ENCODE data around the gene APBA1.

- TF ChIP-seq EP300 (IDR thresholded peaks at IDR 0.05; ENCODE audit: borderline replicate concordance in 1 of 2, low read depth in 2 of 2, low read length in 2 of 2) (no peak), SIN3A (conservative IDR thresholded peaks at IDR 0.05 in 1 of 2, IDR thresholded peaks at IDR 0.05 in 1 of 2; ENCODE audit: low read depth in 1 of 2, low read length in 2 of 2) (no peak), EGR1 (IDR thresholded peaks at IDR 0.05; ENCODE audit: borderline replicate concordance, low read depth, low read length) (no peak), POLR2A (IDR thresholded peaks at IDR 0.05; ENCODE audit: control extremely low read depth in 1 of 2, low read depth in 2 of 2, low read length in 2 of 2) (no peak), SUZ12 (IDR thresholded peaks at IDR 0.05; ENCODE audit: low read length) (no peak)
- TF ChIP-seq, protein P1, sequence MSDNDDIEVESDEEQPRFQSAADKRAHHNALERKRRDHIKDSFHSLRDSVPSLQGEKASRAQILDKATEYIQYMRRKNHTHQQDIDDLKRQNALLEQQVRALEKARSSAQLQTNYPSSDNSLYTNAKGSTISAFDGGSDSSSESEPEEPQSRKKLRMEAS (IDR thresholded peaks at IDR 0.05), result no peak
- TF ChIP-seq, protein P2, sequence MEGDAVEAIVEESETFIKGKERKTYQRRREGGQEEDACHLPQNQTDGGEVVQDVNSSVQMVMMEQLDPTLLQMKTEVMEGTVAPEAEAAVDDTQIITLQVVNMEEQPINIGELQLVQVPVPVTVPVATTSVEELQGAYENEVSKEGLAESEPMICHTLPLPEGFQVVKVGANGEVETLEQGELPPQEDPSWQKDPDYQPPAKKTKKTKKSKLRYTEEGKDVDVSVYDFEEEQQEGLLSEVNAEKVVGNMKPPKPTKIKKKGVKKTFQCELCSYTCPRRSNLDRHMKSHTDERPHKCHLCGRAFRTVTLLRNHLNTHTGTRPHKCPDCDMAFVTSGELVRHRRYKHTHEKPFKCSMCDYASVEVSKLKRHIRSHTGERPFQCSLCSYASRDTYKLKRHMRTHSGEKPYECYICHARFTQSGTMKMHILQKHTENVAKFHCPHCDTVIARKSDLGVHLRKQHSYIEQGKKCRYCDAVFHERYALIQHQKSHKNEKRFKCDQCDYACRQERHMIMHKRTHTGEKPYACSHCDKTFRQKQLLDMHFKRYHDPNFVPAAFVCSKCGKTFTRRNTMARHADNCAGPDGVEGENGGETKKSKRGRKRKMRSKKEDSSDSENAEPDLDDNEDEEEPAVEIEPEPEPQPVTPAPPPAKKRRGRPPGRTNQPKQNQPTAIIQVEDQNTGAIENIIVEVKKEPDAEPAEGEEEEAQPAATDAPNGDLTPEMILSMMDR (IDR thresholded peaks at IDR 0.05; ENCODE audit: control extremely low read depth in 1 of 3, insufficient read depth in 1 of 3, low read depth in 1 of 3, low read length in 3 of 3), result no peak
These were observed 14.9 kb downstream of the APBA1 start for GRCh38 chr9:69657269-69657668.

Data from H1 (cell line).